GM19452 (cell line): Measurements from ENCODE around the gene ZFP91.
A peak's percentile ranks its signal among the peaks of the same experiment; 100 is the strongest.

Source experiments
- ATAC-seq: cut with Tn5 transposase; IDR thresholded peaks from one replicate; pipeline ENCODE4 v1.9.1; 2021; ENCODE audit not compliant: unreplicated experiment

The ZFP91 gene

DNA sequence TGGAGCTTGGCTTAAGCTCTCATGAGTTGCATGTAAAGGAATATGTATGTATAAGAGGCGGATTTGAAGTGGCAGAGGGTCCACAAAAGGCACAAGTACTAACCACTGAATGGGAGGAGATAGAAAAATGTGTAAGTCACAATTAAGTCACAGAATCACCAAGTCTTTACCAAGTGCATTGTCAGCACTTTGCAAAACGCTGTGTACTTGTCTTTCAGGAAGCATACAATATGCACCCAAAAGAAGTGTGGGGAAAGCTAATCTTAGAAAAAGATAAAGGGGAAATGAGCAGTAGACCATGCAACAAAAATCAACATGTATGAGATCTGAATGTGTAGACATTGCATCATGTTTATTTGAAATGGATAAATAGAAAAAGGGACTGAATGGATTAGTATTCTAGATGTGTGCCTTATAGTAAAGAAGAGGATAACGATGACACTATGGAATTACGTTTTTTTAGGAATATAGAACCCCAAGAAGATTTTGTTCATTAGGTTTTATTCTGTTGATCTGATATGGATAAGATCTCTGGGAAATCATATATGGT, 48.1 kb downstream of the ZFP91 start:
- no peak for ATAC-seq

- no peak for ATAC-seq
Measured at GRCh38 chr11:58628446-58628845, 49.6 kb downstream of the ZFP91 start.

- ATAC-seq = no peak
Measured at GRCh38 chr11:58629857-58630256, 51.0 kb downstream of the ZFP91 start.

DNA sequence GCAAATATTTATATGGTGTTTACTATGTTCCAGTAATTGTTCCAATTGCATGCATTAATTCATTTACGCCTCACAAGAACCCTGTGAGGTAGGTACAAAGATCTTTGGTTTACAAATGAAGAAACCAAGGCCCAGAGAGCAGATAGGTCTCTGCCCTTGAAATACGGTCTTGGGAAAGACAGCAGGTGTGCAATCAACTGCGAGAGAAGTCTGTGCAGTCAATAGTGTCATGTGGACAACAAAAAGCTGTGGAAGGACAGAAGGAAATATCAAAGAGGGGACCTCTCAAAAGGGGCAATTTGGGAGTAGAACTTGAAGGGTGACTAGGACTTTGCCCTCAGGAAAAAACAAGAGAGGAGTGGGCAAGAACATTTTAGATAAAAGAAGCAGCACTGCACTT, 52.5 kb downstream of the ZFP91 start:
- ATAC-seq = no peak

DNA sequence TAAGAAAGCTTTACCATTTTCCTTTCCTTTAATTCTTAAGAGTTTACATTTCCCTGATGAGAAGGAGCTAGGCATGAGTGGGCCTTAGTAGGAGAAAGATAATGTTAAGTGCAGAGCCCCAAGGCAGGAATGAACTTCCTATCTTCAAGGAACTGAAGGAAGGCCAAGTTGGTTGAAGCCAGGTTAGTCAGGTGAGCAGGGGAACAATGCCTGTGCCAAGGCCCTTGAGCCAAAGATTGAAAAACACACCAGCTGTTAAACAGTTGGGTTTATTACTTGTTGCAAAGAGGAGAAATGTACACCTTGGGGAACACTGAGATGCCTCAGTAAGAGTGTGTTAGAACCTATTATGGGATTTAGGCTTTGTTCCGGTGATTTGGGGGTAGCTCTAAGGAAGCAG, 53.6 kb downstream of the ZFP91 start:
- ATAC-seq = no peak

- ATAC-seq = no peak
Measured at GRCh38 chr11:58636587-58636986, 57.7 kb downstream of the ZFP91 start.

- no peak for ATAC-seq
Measured at GRCh38 chr11:58637371-58637770, 58.5 kb downstream of the ZFP91 start.

DNA sequence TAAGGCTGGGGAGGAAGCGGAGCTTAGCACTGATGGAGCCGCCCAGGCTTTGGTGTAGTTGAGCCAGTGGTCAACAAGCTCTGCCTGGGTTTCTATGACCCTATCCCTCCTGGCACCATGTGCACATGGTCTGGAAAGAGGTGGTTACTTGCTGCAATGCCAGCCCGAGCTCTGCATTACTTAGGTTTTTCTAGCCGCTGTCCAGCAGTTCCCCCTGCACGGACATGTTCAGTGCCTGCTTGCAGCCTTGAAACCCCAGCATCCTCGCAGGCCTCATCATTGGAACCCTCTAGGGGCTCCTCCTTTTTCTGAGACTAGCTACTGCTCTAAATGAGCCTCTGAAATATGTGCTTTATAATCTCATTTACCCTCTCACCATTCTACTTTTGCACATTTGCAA, 60.2 kb downstream of the ZFP91 start:
- no peak for ATAC-seq

DNA sequence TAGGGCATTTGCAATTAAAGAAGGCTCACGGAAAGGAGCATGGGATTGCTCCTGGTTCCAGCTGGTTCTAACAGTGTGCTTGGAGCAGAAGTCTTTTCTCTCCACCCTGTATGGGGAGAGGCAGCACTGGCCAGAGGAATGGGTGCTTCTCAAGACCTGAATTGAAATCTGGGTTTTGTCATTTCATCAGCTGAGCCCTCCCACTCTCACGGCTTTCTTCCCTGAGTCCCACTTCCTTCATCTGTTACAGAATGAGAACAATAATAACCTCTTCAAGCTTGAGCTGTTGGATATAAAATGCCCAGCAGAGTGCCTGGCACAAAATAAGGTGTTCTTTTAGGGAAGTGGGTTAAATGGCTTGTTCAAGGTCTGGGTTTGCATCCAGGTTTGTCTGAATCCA, 60.8 kb downstream of the ZFP91 start:
- no peak for ATAC-seq

- no peak for ATAC-seq
Measured at GRCh38 chr11:58640386-58641023, 61.6 kb downstream of the ZFP91 start.

GRCh38 chr11:58641341-58641740, 62.5 kb downstream of the ZFP91 start:
- ATAC-seq = no peak

- ATAC-seq = no peak
Measured at GRCh38 chr11:58641803-58642581, 63.1 kb downstream of the ZFP91 start.

GRCh38 chr11:58645854-58646253, 67.0 kb downstream of the ZFP91 start:
- no peak for ATAC-seq

GRCh38 chr11:58647141-58647699, 68.4 kb downstream of the ZFP91 start:
- ATAC-seq = peak; percentile 87

DNA sequence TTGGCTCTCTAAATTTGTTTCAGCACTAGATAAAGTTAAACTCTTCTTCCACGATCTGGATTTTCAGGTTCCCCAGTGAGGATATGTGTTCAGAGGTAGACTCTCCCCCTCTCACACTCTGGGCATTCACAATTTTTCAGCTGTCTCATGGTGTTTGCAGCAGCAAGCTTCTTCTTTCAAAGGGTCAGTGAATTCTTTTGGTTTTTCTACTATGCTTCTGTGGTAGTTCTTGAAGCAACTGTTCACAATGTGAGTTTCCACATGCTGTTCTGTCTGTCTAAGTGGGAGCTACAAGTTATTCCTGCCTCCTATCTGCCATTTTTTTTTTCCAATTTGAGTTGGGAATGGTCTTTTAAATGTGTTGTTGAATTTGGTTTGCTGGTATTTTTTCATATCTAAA, 69.0 kb downstream of the ZFP91 start:
- no peak for ATAC-seq

DNA sequence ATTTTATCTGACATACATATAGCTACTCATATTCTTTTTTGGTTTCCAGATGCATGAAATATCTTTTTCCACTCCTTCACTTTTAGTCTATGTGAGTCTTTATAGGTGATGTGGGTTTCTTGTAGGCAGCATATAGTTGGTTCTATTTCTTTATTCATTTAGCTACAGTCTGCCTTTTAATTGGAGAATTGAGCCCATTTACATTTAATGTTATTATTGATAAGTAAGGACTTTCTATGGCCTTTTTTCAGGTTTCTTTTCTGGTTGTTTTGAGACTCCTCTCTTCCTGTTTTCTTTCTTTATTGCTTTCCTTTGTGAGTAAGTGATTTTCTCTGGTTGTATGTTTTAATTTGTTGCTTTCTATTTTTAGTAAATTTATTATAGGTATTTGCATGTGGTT, 70.8 kb downstream of the ZFP91 start:
- ATAC-seq = no peak

DNA sequence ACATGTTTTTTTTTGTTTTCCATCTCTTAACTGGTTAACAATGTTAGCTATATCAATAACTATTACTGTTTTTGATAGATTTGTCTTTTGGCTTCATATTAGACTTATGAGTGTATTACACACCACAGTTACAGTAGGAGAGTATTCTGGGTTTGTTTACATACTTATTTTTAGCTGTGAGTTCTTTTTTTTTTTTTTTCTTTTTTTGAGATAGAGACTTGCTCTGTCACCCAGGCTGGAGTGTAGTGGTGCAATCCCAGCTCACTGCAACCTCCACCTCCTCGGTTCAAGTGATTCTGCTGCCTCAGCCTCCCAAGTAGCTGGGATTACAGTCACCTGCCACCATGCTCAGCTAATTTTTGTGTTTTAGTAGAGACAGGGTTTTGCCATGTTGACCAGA, 71.6 kb downstream of the ZFP91 start:
- no peak for ATAC-seq

DNA sequence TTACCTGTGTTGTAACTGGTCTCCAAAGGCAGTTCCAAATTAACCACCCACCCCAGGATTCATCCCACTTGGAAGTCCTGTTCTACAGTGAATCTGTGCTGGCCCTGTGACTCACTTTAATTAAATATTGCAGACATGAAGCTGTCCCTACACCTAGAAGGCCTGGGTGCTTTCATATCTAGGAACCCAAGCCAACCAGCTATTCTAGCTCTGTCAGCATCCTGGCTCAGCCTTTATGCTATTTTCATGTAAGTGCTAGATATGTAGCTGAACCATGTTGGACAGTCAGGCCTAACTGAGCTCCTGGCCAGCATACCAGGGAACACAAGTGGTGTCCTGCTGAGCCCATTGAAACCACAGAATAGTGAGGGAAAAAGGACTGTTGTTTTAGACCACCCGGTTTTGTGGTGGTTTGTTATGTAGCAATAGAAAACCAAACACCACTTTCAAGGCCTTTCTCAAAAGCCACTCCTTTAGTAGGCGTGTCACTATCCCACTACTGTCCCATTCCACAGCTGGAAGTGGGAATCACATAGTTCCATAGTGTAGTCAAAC, 73.9 kb downstream of the ZFP91 start:
- no peak for ATAC-seq

DNA sequence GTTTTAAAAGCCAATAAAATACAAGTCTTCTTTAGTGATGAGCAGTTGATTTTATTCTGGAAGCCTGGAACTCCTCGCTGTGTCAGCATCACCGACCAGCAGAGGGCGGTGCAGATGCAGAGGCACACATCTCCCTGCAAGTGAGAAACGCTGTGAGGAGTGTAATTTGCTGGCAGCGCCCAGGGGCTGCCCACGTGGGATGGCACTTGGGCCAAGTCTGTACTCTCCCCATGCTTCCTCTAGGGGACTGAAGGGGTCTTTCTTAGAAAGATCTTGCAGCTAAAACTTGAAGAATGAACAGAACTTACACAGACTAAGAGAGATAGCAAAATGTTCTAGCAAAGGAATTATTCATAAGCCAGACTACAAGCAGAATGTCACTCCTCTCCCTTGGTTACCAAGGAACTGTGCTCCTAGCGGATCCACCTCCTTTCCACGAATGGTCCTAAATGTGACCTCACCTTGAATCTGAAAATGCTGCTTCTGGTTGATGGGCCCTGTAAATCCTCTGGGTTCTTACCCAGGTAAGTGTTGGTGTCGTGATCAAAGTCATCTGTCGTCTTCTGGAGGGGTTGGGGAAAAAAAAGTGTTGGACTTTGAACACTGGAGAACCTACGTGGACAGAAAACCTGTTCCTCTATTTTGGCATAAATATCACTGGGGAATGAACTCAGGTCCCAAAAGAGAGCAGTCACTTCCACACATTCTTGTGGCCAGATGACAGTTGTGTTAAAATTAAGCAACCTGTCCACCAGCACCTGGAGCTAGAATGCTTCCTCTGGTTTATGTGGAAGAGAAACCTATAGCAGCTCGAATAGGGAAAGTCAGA, 75.4 kb downstream of the ZFP91 start:
- ATAC-seq = peak; percentile 88

- no peak for ATAC-seq
Measured at GRCh38 chr11:58654908-58655296, 76.0 kb downstream of the ZFP91 start.

DNA sequence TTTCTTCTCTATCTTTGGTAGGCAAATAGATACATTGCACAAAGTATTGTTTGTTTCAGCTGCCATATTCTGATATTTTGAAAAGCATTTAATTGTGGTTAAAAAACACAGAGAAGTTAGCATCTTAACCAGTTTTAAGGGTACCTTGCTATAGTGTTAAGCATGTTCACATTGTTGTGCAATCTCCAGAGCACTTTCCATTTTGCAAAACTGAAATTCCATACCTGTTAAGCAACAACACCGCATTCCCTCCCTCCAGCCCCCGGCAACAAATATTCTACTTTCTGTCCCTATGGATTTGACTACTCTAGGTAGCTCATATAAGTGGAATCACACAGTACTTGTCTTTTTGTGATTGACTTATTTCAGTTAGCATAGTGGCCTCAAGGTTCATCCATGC, 77.5 kb downstream of the ZFP91 start:
- ATAC-seq = no peak
